NB4 (cell line): ENCODE measurements around the gene C14orf119.
A peak's percentile ranks its signal among the peaks of the same experiment; 100 is the strongest.

Source experiments
- DNase-seq: peaks from one replicate; pipeline ENCODE4 v3.0.0; 2010; ENCODE audit warnings: low read depth
- H3K4me3 ChIP-seq: one replicate; pipeline ENCODE4 v1.5.1; 2011; ENCODE audit warnings: mild to moderate bottlenecking, low read depth, low read length, moderate library complexity
- MAX ChIP-seq: IDR thresholded peaks from 2 replicates; pipeline ENCODE4 v1.6.1; 2011; ENCODE audit warnings: low read depth, low read length
- MYC ChIP-seq: IDR thresholded peaks from 2 replicates; pipeline ENCODE4 v1.6.1; 2011; ENCODE audit warnings: low read depth, low read length
- POLR2A ChIP-seq: IDR thresholded peaks from 2 replicates; pipeline ENCODE4 v1.6.1; 2011; ENCODE audit warnings: mild to moderate bottlenecking; ENCODE audit not compliant: insufficient read length; ENCODE audit errors: extremely low read depth
- TF ChIP-seq, protein P1 (sequence below): IDR thresholded peaks from one replicate; pipeline ENCODE4 v1.5.1; 2012; ENCODE audit warnings: low read depth, low read length

C14orf119 gene

GRCh38 chr14:23055621-23056144 lies 39.6 kb upstream of the C14orf119 start:
- no peak for TF ChIP-seq MYC
- TF ChIP-seq POLR2A = no peak
- TF ChIP-seq, protein P1, sequence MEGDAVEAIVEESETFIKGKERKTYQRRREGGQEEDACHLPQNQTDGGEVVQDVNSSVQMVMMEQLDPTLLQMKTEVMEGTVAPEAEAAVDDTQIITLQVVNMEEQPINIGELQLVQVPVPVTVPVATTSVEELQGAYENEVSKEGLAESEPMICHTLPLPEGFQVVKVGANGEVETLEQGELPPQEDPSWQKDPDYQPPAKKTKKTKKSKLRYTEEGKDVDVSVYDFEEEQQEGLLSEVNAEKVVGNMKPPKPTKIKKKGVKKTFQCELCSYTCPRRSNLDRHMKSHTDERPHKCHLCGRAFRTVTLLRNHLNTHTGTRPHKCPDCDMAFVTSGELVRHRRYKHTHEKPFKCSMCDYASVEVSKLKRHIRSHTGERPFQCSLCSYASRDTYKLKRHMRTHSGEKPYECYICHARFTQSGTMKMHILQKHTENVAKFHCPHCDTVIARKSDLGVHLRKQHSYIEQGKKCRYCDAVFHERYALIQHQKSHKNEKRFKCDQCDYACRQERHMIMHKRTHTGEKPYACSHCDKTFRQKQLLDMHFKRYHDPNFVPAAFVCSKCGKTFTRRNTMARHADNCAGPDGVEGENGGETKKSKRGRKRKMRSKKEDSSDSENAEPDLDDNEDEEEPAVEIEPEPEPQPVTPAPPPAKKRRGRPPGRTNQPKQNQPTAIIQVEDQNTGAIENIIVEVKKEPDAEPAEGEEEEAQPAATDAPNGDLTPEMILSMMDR = no peak
- TF ChIP-seq MAX = no peak
- DNase-seq = no peak
- no peak overlapping the region for H3K4me3 ChIP-seq

DNA sequence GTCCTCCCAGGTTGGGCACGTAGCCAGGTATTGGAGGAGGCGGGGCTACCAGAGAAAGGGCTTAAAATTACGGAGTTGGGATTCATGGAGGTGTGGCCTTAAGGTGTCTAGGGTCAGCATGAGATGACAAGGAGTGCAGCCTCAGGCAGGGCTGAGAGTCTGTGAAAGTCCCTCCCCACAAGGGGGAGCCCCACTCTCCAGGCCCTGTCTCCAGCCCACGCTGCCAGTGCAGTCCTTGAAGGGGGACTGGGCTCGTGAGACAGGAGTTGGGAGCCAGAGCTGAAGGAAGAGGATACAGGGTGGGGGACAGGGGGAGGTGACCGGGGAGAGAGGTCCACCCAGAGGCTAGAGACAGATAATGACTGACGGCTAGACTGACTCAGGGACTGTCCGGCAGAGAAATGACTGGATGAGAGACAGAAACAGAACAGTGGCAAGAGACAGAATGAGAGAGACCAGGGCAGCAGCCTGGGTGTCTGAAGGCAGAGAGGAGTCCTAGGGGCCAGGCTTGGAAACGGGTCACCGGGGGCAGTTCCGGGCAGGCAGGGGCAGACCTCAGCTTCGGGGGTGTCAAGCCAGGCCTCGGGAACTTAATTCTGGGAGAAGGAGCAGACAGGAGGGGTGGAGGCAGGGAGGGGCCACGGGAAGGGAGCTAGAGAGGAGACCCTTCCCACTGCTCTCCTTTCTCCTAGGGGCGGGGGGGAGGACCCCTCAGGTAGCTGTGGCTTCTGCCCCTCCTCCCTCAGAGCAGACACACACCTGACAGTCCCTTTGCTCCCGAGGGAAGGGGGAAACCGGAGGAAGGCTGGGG lies 39.0 kb upstream of the C14orf119 start:
- peak overlapping the region; percentile 57 for H3K4me3 ChIP-seq
- TF ChIP-seq, protein P1 = peak; percentile 86
- no peak for TF ChIP-seq MYC
- DNase-seq = peak; percentile 83

- TF ChIP-seq MAX = no peak
- no peak for TF ChIP-seq POLR2A
- TF ChIP-seq MYC = no peak
- TF ChIP-seq, protein P1 = no peak
- DNase-seq = peak; percentile 84
- H3K4me3 ChIP-seq = peak within 1 kb of the TSS; percentile 57
Observed at GRCh38 chr14:23056956-23057756, 38.1 kb upstream of the C14orf119 start, which contains the start of gene CDH24. TSS of gene CDH24 (minus strand) at chr14:23057520. CDS start at chr14:23055733, 1,787 bp downstream.

DNA sequence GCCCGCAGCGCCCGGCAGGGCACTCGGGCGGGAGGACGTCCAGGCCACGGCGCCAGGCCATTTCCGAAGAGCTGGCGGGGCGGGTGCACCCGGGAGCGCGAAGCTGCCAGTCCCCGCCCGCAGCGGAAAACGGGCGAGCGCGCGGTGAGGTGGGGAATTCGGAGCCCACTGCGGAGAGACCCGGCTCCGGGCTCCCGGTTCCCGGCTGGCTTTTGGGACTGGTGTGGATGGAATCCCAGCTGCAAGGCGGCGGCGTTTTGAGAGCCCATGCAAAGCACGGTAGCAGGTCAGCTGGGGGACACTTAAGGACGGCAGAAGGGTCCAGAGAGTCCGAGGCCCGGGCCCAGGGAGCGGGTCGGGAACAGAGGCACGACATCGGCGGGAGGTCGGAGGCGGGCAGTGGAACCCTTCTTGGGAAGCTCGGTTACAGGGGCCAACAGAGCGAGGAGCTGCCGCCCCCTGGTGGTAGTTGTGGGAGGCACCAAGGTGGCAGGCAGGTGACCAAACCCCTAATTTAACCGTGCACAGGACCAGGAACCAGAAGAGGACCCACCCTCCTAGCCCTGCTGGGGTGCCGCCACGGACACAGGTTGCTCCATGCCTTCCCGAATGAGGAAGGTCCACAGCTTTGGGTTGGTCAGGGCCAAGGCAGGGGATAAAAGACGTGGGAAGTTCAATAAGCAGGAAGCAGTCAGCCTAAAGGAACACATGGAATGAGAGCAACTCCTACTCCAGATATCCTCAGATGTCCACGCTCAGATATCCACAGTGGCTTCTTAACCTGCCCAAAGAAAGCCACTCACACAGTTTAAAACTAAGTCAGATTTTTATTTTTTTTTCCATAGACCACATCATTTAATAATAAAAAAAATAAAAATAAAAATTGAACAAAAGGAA lies 37.3 kb upstream of the C14orf119 start:
- DNase-seq = peak; percentile 92
- H3K4me3 ChIP-seq = peak overlapping the region; percentile 46
- TF ChIP-seq MAX = peak; percentile 53
- TF ChIP-seq, protein P1 = peak; percentile 85
- TF ChIP-seq POLR2A = peak; percentile 27
- TF ChIP-seq MYC = peak; percentile 77

DNA sequence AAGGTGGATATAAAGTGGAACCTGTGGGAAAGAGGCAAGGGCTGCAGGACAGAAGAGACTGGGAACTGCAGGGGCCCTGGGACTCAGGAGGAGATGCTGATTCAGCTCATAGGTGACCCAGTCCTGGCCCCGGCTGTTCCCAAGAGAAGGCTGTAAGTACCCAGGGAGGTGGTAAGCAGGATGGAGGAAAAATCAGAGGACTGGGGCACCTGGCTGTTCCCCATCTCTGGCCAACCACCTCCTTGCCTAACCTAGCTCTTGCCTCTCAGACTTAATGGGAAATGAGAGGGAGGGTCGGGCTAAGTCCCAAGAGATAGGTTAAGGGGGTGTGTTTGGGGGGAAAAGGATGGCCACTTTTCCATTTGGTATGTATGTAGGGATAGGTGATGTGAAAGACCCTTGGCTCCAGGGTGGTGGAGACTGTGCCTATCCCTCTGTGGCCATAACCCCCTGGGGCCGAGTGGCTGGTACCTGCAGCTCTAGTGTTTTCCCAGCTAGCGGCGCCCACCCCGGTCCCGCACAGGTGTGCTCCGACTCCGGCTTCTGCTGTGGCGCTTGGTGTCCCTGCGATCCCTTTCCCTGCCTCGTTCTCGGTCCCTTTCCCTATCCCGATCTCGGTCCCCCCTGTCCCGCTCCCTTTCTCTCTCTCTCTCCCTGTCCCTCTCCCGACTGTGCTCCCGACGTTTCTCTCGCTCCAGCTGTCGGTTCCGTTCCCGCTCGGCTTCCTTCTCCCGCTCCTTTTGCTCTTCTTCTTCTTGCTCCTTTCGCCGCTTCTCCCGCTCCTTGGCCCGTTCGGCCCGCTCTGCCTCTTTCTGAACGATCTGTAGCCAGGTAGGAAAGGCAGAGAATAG lies 36.4 kb upstream of the C14orf119 start:
- peak; percentile 13 for DNase-seq
- no peak overlapping the region for H3K4me3 ChIP-seq
- TF ChIP-seq POLR2A (no peak), MYC (no peak), MAX (no peak)
- TF ChIP-seq, protein P1 = no peak
